Measurements from ENCODE around the gene ZSWIM5.
"Not testable (repeated sequence)": the region's sequence is repeated elsewhere in the genome, so short reads cannot be mapped to it uniquely, and the experiment has no call there.

Gene ZSWIM5

DNA sequence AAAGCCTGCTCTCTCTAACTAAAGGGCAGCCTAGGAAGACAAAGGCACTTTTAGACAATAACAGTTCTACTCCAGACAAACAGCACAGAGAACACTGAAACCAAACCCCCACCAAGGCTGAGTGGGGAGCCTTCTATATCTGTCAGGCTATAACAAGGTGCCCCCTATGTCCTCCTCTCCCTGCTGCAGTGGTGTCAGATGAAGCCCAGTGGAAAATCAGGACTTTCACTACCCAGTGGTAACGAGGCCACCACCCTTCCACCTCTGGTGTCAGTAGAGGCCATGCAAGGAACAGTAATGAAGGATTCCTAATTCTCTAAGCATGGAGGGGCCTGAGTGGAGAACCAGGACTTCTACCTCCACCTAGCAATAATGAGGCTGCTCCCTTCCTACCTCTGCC is 83.7 kb downstream of the ZSWIM5 start:
- Histone ChIP-seq H3K9me3 (replicated peaks in 1 of 11) (0 out of 22 replicates have a peak, but pooled peaks cover 0 to 4% (median 0%) of the 10 kb centered on the region in 11 experiments), H3K27me3 (no peaks in the 10 kb centered on the region), H3K4me2 (no peak overlapping the region), H4K20me1 (no peaks in the 10 kb centered on the region), H3K27ac (no peak overlapping the region), H3K4me1 (no peaks in the 10 kb centered on the region), H3K36me3 (no peaks in the 10 kb centered on the region), H3K9ac (no peak overlapping the region), H3K4me3 (no peak overlapping the region)
- no peak for TF ChIP-seq Cebpa-rat (IDR thresholded peaks at IDR 0.05)

GRCh38 chr1:45117766-45118165 is 88.6 kb downstream of the ZSWIM5 start:
- Histone ChIP-seq H3K9me3 (replicated peaks in 1 of 11) (peaks cover 0 to 18% (median 12%) of the 10 kb centered on the region in 11 experiments; a peak in 16 of 22 replicates), H3K9ac (no peak overlapping the region), H4K20me1 (no peaks in the 10 kb centered on the region), H3K4me1 (0 out of 20 replicates have a peak, but pooled peaks cover 0 to 5% (median 0%) of the 10 kb centered on the region in 10 experiments), H3K4me2 (no peak overlapping the region), H3K27me3 (no peaks in the 10 kb centered on the region), H3K27ac (no peak overlapping the region), H3K4me3 (no peak overlapping the region), H3K36me3 (no peaks in the 10 kb centered on the region)
- TF ChIP-seq Cebpa-rat (IDR thresholded peaks at IDR 0.05), result no peak

GRCh38 chr1:45116820-45117219 is 89.6 kb downstream of the ZSWIM5 start:
- peaks cover 0 to 18% (median 12%) of the 10 kb centered on the region in 11 experiments; a peak in 16 of 22 replicates for H3K9me3 ChIP-seq (replicated peaks in 1 of 11)
- no peak overlapping the region for H3K4me3 ChIP-seq
- H3K9ac ChIP-seq, result no peak overlapping the region
- H3K27me3 ChIP-seq, result no peaks in the 10 kb centered on the region
- H4K20me1 ChIP-seq, result no peaks in the 10 kb centered on the region
- H3K27ac ChIP-seq, result no peak overlapping the region
- TF ChIP-seq Cebpa-rat (IDR thresholded peaks at IDR 0.05), result no peak
- no peaks in the 10 kb centered on the region for H3K36me3 ChIP-seq
- H3K4me2 ChIP-seq, result no peak overlapping the region
- 0 out of 20 replicates have a peak, but pooled peaks cover 0 to 5% (median 0%) of the 10 kb centered on the region in 10 experiments for H3K4me1 ChIP-seq

- H3K36me3 ChIP-seq, result no peaks in the 10 kb centered on the region
- no peak overlapping the region for H3K9ac ChIP-seq
- no peak overlapping the region for H3K4me2 ChIP-seq
- H3K4me3 ChIP-seq, result no peak overlapping the region
- no peak for TF ChIP-seq Cebpa-rat (IDR thresholded peaks at IDR 0.05)
- H4K20me1 ChIP-seq, result no peaks in the 10 kb centered on the region
- H3K9me3 ChIP-seq (replicated peaks in 1 of 11), result peaks cover 0 to 18% (median 14%) of the 10 kb centered on the region in 11 experiments; a peak in 17 of 22 replicates
- no peaks in the 10 kb centered on the region for H3K27me3 ChIP-seq
- no peak overlapping the region for H3K27ac ChIP-seq
- H3K4me1 ChIP-seq, result 0 out of 20 replicates have a peak, but pooled peaks cover 0 to 5% (median 0%) of the 10 kb centered on the region in 10 experiments
These were observed 90.1 kb downstream of the ZSWIM5 start for GRCh38 chr1:45116340-45116739.

GRCh38 chr1:45115198-45115597 is 91.2 kb downstream of the ZSWIM5 start:
- not testable (repeated sequence) for H4K20me1 ChIP-seq, H3K4me1 ChIP-seq, H3K4me3 ChIP-seq, H3K9ac ChIP-seq, H3K4me2 ChIP-seq, H3K27me3 ChIP-seq, H3K36me3 ChIP-seq, H3K27ac ChIP-seq
- peaks cover 0 to 19% (median 14%) of the 10 kb centered on the region in 11 experiments; a peak in 17 of 22 replicates for H3K9me3 ChIP-seq (replicated peaks in 1 of 11)

- peaks cover 0 to 21% (median 15%) of the 10 kb centered on the region in 11 experiments; a peak in 17 of 22 replicates for H3K9me3 ChIP-seq (replicated peaks in 1 of 11)
These were observed 93.7 kb downstream of the ZSWIM5 start for GRCh38 chr1:45112661-45113060.

GRCh38 chr1:45111239-45111638 is 95.2 kb downstream of the ZSWIM5 start:
- H3K4me2 ChIP-seq, result no peak overlapping the region
- no peak overlapping the region for H3K27ac ChIP-seq
- H3K4me3 ChIP-seq, result no peak overlapping the region
- peaks cover 10 to 32% (median 29%) of the 10 kb centered on the region in 11 experiments for H3K9me3 ChIP-seq (replicated peaks in 1 of 11)
- 0 out of 20 replicates have a peak, but pooled peaks cover 0 to under 1% (median 0%) of the 10 kb centered on the region in 10 experiments for H3K4me1 ChIP-seq
- no peaks in the 10 kb centered on the region for H3K36me3 ChIP-seq
- TF ChIP-seq Cebpa-rat (IDR thresholded peaks at IDR 0.05), result no peak
- H3K9ac ChIP-seq, result no peak overlapping the region
- no peaks in the 10 kb centered on the region for H4K20me1 ChIP-seq
- no peaks in the 10 kb centered on the region for H3K27me3 ChIP-seq

More at GRCh38 chr1:45112661-45113060, 93.7 kb downstream of the ZSWIM5 start:
- H3K9ac ChIP-seq, result no peak overlapping the region
- TF ChIP-seq Cebpa-rat (IDR thresholded peaks at IDR 0.05), result no peak
- H3K27me3 ChIP-seq, result no peaks in the 10 kb centered on the region
- no peak overlapping the region for H3K4me3 ChIP-seq
- H3K36me3 ChIP-seq, result no peaks in the 10 kb centered on the region
- H3K27ac ChIP-seq, result no peak overlapping the region
- H4K20me1 ChIP-seq, result no peaks in the 10 kb centered on the region
- H3K4me1 ChIP-seq, result 0 out of 20 replicates have a peak, but pooled peaks cover 0 to 5% (median 0%) of the 10 kb centered on the region in 10 experiments
- no peak overlapping the region for H3K4me2 ChIP-seq

GRCh38 chr1:45107782-45108181 is 98.6 kb downstream of the ZSWIM5 start:
- no peaks in the 10 kb centered on the region for H3K36me3 ChIP-seq
- H3K9ac ChIP-seq, result no peak overlapping the region
- no peak overlapping the region for H3K27ac ChIP-seq
- H3K4me1 ChIP-seq, result no peaks in the 10 kb centered on the region
- no peak overlapping the region for H3K4me3 ChIP-seq
- no peak for TF ChIP-seq Cebpa-rat (IDR thresholded peaks at IDR 0.05)
- no peak overlapping the region for H3K4me2 ChIP-seq
- peaks cover 29 to 40% (median 34%) of the 10 kb centered on the region in 11 experiments for H3K9me3 ChIP-seq (replicated peaks in 1 of 11)
- H3K27me3 ChIP-seq, result no peaks in the 10 kb centered on the region
- no peaks in the 10 kb centered on the region for H4K20me1 ChIP-seq

- peaks cover 29 to 40% (median 34%) of the 10 kb centered on the region in 11 experiments for H3K9me3 ChIP-seq (replicated peaks in 1 of 11)
- H3K36me3 ChIP-seq, H4K20me1 ChIP-seq, H3K4me2 ChIP-seq, H3K27ac ChIP-seq, H3K27me3 ChIP-seq, H3K9ac ChIP-seq, H3K4me1 ChIP-seq, H3K4me3 ChIP-seq: not testable (repeated sequence)
These were observed 99.5 kb downstream of the ZSWIM5 start for GRCh38 chr1:45106864-45107263.

DNA sequence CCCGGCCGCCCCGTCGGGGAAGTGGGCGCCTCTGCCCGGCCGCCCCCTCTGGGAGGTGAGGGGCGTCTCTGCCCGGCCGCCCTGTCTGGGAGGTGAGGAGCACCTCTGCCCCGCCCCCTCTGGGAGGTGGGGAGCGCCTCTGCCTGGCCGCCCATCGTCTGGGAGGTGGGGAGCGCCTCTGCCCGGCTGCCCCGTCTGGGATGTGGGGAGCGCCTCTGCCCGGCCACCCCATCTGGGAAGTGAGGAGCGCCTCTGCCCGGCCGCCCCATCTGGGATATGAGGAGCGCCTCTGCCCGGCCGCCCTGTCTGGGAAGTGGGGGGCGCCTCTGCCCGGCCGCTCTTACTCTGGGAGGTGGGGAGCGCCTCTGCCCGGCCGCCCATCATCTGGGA is 100.3 kb downstream of the ZSWIM5 start:
- not testable (repeated sequence) for H4K20me1 ChIP-seq, H3K27me3 ChIP-seq, H3K4me1 ChIP-seq, H3K27ac ChIP-seq, H3K36me3 ChIP-seq, H3K4me3 ChIP-seq, H3K4me2 ChIP-seq, H3K9ac ChIP-seq
- peaks cover 29 to 36% (median 34%) of the 10 kb centered on the region in 11 experiments for H3K9me3 ChIP-seq (replicated peaks in 1 of 11)

- H3K4me1 ChIP-seq, H3K27ac ChIP-seq, H3K4me3 ChIP-seq, H3K27me3 ChIP-seq, H3K4me2 ChIP-seq, H3K36me3 ChIP-seq, H3K9ac ChIP-seq, H4K20me1 ChIP-seq: not testable (repeated sequence)
- peaks cover 29 to 36% (median 33%) of the 10 kb centered on the region in 11 experiments for H3K9me3 ChIP-seq (replicated peaks in 1 of 11)
These were observed 100.8 kb downstream of the ZSWIM5 start for GRCh38 chr1:45105486-45106155.

Measured in BLaER1 treated with 17β-estradiol and CSF1 and Interleukin-3, amounts not matched to agents 10 nM and 100 nM (cell line).